PC-3 (cell line): Measurements from ENCODE around the gene LCP1. TPM values are rescaled to one million over a fixed set of nuclear protein-coding genes. Genes with fewer than 3 reads are reported as not detected.
A peak's percentile ranks its signal among the peaks of the same experiment; 100 is the strongest.

ENCODE experiments used
- ATAC-seq: fragments of 200-7000 bp; cut with Tn5 transposase; 2 replicates; pipeline ENCODE4 v1.9.1; 2020; ENCODE audit warnings: mild to moderate bottlenecking, moderate library complexity
- BruUV-seq: library from RNA; stranded (reverse); fragments of 400-500 nt; replicated peaks from 2 replicates; lab custom pipeline; 2021; lab: Mats Ljungman, UMichigan
- CTCF ChIA-PET: fragments of 300-600 bp; sonication (Branson Sonifier 250); formaldehyde crosslinking; loops from one replicate; lab custom pipeline; 2022; ENCODE audit warnings: antibody characterized with exemption; lab: Charles Lee
- POLR2A ChIA-PET: fragments of 300-600 bp; sonication (Branson Sonifier 250); formaldehyde crosslinking; loops from one replicate; lab custom pipeline; 2022; ENCODE audit warnings: antibody characterized with exemption; ENCODE audit not compliant: unreplicated experiment; lab: Charles Lee
- DNase-seq: peaks from one replicate; pipeline ENCODE4 v3.0.0-alpha.2; 2015
- H2AFZ ChIP-seq: fragments of 300-600 bp; sonication (generic); 2 replicates; pipeline ENCODE4 v1.6.0; 2016; ENCODE audit warnings: antibody characterized with exemption, low read length
- H3F3A ChIP-seq: fragments of 300-600 bp; sonication (generic); one replicate; pipeline ENCODE4 v1.6.0; 2017; ENCODE audit warnings: antibody characterized with exemption, low read length, control low read depth, mild to moderate bottlenecking; ENCODE audit not compliant: unreplicated experiment
- H3K27ac ChIP-seq: fragments of 300-600 bp; sonication (generic); 2 replicates; pipeline ENCODE4 v1.5.1; 2016; ENCODE audit warnings: mild to moderate bottlenecking, low read length
- H3K27me3 ChIP-seq: fragments of 300-600 bp; sonication (generic); 2 replicates; pipeline ENCODE4 v1.6.1; 2016; ENCODE audit warnings: low read length, mixed read lengths
- H3K36me3 ChIP-seq: fragments of 300-600 bp; sonication (generic); 2 replicates; pipeline ENCODE4 v1.6.1; 2016; ENCODE audit warnings: low read depth, mixed run types, low read length, mixed read lengths
- H3K4me1 ChIP-seq: fragments of 300-600 bp; sonication (generic); 2 replicates; pipeline ENCODE4 v1.5.1; 2016; ENCODE audit warnings: low read length; ENCODE audit not compliant: insufficient read depth
- H3K4me2 ChIP-seq: fragments of 300-600 bp; sonication (generic); 2 replicates; pipeline ENCODE4 v1.6.0; 2016; ENCODE audit warnings: low read length
- H3K4me3 ChIP-seq: fragments of 300-600 bp; sonication (generic); 2 replicates; pipeline ENCODE4 v1.5.1; 2016; ENCODE audit warnings: mild to moderate bottlenecking, low read length, mixed read lengths
- H3K79me2 ChIP-seq: fragments of 300-600 bp; sonication (generic); 2 replicates; pipeline ENCODE4 v1.6.1; 2017; ENCODE audit warnings: low read length, mixed read lengths
- H3K9ac ChIP-seq: fragments of 300-600 bp; sonication (generic); 2 replicates; pipeline ENCODE4 v1.6.0; 2016; ENCODE audit warnings: mild to moderate bottlenecking, low read length
- H3K9me2 ChIP-seq: fragments of 300-600 bp; sonication (generic); replicated peaks from 2 replicates; pipeline ENCODE4 v1.6.1; 2016; ENCODE audit warnings: mixed run types, low read length, mixed read lengths
- H3K9me3 ChIP-seq: fragments of 300-600 bp; sonication (generic); 2 replicates; pipeline ENCODE4 v1.6.1; 2016; ENCODE audit warnings: low read length, mixed read lengths
- H4K20me1 ChIP-seq: fragments of 300-600 bp; sonication (generic); 2 replicates; pipeline ENCODE4 v1.6.1; 2016; ENCODE audit warnings: low read length, mixed read lengths
- EZH2 ChIP-seq: fragments of 300-600 bp; sonication (generic); IDR thresholded peaks from one replicate; pipeline ENCODE4 v1.6.1; 2017; ENCODE audit warnings: antibody characterized with exemption, mild to moderate bottlenecking, low read length; ENCODE audit not compliant: unreplicated experiment
- EZH2phosphoT487 ChIP-seq: fragments of 300-600 bp; sonication (generic); IDR thresholded peaks from 2 replicates; pipeline ENCODE4 v1.6.1; 2018; ENCODE audit warnings: mild to moderate bottlenecking, antibody characterized with exemption, low read length, borderline replicate concordance
- intact Hi-C: fragments of 100-400 bp; cut with micrococcal nuclease; formaldehyde crosslinking; loops from 2 replicates; pipeline ENCODE4 v1.9.0; 2023
- total RNA-seq: library from RNA; depleted of rRNA; stranded (reverse); fragments of >200 nt; gene quantifications from 2 replicates; pipeline ENCODE4 v1.2.3, GENCODE V29; 2014
- TF ChIP-seq, protein P1 (sequence below): fragments of 300-600 bp; sonication (generic); conservative IDR thresholded peaks from 2 replicates; pipeline ENCODE4 v1.5.1; 2017; ENCODE audit warnings: antibody characterized with exemption, low read depth, mild to moderate bottlenecking, low read length

LCP1 gene
- total RNA-seq, 1 experiment from 2014 or later = 143 TPM

DNA sequence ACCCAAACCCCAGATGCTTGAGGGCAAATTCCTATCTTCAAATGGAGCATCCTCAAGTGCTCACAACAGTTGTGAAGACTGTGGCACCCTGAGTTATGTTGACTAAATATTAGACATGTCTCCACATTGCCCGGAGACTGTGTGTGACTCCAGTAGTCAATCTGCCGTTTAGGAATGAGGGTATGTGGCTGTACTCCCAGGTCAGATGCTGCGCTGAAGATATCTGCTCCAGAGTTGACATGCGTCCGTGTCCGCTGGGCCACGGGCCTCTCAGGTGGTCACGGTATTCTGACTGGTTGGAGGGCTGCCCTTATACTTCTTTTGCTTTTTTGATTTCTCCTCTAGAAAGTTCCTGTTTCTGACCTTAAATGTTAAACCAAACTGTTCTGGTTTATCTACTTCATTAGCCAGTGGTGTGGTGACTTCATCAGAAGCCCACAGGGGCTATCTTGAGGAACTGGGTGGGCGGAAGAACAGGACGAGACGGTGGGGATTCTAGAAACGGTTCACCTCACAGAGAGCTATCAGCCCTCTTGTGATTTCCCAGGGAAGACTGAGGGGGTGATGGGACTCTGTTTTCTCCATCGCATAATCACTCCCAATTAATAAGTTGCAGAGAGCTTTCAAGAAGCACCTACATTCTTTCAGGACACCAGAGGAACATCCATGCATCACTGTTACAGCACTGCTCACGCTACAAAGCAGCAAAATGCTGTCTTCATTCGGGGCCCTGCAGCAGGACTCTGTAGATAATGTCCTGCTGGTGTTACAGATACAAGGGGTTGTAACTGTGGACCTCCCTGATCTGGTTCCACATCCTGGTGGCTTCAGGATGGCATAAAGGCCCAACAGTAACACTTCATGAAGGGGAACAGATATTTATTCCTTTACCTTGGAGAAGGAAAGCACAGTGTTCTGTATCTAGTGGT, 1.3 kb upstream of the LCP1 start:
- Histone ChIP-seq H3F3A (no peaks in the 10 kb centered on the region), H2AFZ (no peak overlapping the region; the same call in 1 of the 2 replicates), H3K9ac (no peak overlapping the region), H4K20me1 (peaks cover 3% of the 10 kb centered on the region; the same call in 1 of the 2 replicates), H3K4me1 (0 out of 2 replicates have a peak, but pooled peaks cover 5% of the 10 kb centered on the region), H3K27ac (peak overlapping the region; percentile 81; the same call in 1 of the 2 replicates), H3K79me2 (peaks cover 36% of the 10 kb centered on the region), H3K36me3 (no peaks in the 10 kb centered on the region; the same call in 1 of the 2 replicates), H3K9me2 (no peaks in the 10 kb centered on the region), H3K4me3 (peak overlapping the region; percentile 91; the same call in 1 of the 2 replicates), H3K4me2 (peak overlapping the region; percentile 94), H3K9me3 (no peaks in the 10 kb centered on the region), H3K27me3 (no peaks in the 10 kb centered on the region)
- intact Hi-C loops = loop anchor here (5.0 kb wide), 1 partner anchor 104 kb away; no protein-coding TSS in a partner anchor
- BruUV-seq = no TSS peak
- ATAC-seq (no peak), DNase-seq (no peak)
- ChIA-PET CTCF (interaction anchor here (0.6 kb wide), 1 partner anchor 985 kb away, joined by 5 read pairs; no protein-coding TSS in a partner anchor), POLR2A (no interaction called here)
- TF ChIP-seq EZH2 (no peak), EZH2phosphoT487 (no peak)
- TF ChIP-seq, protein P1, sequence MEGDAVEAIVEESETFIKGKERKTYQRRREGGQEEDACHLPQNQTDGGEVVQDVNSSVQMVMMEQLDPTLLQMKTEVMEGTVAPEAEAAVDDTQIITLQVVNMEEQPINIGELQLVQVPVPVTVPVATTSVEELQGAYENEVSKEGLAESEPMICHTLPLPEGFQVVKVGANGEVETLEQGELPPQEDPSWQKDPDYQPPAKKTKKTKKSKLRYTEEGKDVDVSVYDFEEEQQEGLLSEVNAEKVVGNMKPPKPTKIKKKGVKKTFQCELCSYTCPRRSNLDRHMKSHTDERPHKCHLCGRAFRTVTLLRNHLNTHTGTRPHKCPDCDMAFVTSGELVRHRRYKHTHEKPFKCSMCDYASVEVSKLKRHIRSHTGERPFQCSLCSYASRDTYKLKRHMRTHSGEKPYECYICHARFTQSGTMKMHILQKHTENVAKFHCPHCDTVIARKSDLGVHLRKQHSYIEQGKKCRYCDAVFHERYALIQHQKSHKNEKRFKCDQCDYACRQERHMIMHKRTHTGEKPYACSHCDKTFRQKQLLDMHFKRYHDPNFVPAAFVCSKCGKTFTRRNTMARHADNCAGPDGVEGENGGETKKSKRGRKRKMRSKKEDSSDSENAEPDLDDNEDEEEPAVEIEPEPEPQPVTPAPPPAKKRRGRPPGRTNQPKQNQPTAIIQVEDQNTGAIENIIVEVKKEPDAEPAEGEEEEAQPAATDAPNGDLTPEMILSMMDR = no peak

DNA sequence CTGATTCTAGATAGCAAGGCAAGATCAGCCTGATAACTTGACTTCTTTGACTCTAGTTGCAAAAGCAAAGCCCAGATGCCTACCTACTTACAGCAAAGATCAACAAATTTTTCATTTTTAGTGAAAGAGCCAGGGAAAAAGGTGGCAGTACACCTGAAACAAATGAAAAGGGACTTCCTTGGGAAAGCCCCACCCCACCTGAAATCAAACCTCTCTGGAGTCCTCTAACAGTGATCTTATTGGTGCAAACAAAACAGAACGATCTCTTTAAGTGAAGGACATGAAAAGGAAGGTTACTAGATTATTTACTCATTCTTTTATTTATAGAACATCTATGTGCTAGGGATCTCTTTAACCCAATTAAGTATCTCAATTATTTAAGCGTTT, 507 bp upstream of the LCP1 start:
- Histone ChIP-seq H4K20me1 (peaks cover 3% of the 10 kb centered on the region; the same call in 1 of the 2 replicates), H3K9me3 (no peaks in the 10 kb centered on the region), H3K27me3 (no peaks in the 10 kb centered on the region), H3K9me2 (no peaks in the 10 kb centered on the region), H3K27ac (peak overlapping the region; percentile 81), H2AFZ (peak overlapping the region; percentile 72), H3K4me3 (peak overlapping the region; percentile 91), H3F3A (no peaks in the 10 kb centered on the region), H3K36me3 (no peaks in the 10 kb centered on the region; the same call in 1 of the 2 replicates), H3K9ac (peak overlapping the region; percentile 86), H3K4me1 (0 out of 2 replicates have a peak, but pooled peaks cover 5% of the 10 kb centered on the region), H3K79me2 (peaks cover 44% of the 10 kb centered on the region), H3K4me2 (peak overlapping the region; percentile 94)
- POLR2A ChIA-PET = interaction anchor here (0.6 to 0.9 kb wide), 2 partner anchors 816 to 841 kb away, joined by 8 to 10 read pairs; no protein-coding TSS in a partner anchor
- intact Hi-C loops = loop anchor here (5.0 kb wide), 1 partner anchor 105 kb away; no protein-coding TSS in a partner anchor
- CTCF ChIA-PET = interaction anchor here (0.6 kb wide), 1 partner anchor 985 kb away, joined by 5 read pairs; no protein-coding TSS in a partner anchor
- peak; percentile 55 for ATAC-seq
- TF ChIP-seq, protein P1 = no peak
- TF ChIP-seq EZH2 = no peak
- TF ChIP-seq EZH2phosphoT487 = no peak
- peak; percentile 40 for DNase-seq
- BruUV-seq = TSS peak; percentile 98
